Uterus (tissue), 4 donors: Measurements from ENCODE around the gene AMPD2. TPM values are rescaled to one million over a fixed set of nuclear protein-coding genes. Genes with fewer than 3 reads are reported as not detected.

ENCODE experiments used
- DNase-seq, 2 donors: peaks; one replicate each; pipeline ENCODE4 v3.0.0-alpha.2; 2019 to 2020
- H3K27ac ChIP-seq, 2 donors: fragments of 200-600 bp; sonication (generic); 1 replicate in 1 of 2; 2 replicates in 1 of 2; pipeline ENCODE4 v1.5.1; 2016 to 2018
- H3K27me3 ChIP-seq, 2 donors: fragments of 200-600 bp; sonication (generic); one replicate each; pipeline ENCODE4 v1.5.1; 2018 to 2019; ENCODE audit warnings: control low read depth in 1 of 2
- H3K36me3 ChIP-seq, 2 donors: fragments of 200-600 bp; sonication (generic); one replicate each; pipeline ENCODE4 v1.5.1; 2019; ENCODE audit warnings: control low read depth in 1 of 2
- H3K4me1 ChIP-seq, 2 donors: fragments of 200-600 bp; sonication (generic); one replicate each; pipeline ENCODE4 v1.5.1; 2018 to 2019; ENCODE audit warnings: control low read depth in 1 of 2
- H3K4me3 ChIP-seq, 2 donors: fragments of 200-600 bp; sonication (generic); 1 replicate in 1 of 2; 2 replicates in 1 of 2; pipeline ENCODE4 v1.5.1; 2018 to 2019; ENCODE audit warnings: mild to moderate bottlenecking in 1 of 2
- H3K9me3 ChIP-seq, 2 donors: fragments of 200-600 bp; sonication (generic); one replicate each; pipeline ENCODE4 v1.5.1; 2019; ENCODE audit warnings: control low read depth in 1 of 2
- CTCF ChIP-seq, 4 experiments: fragments of 200-600 bp in 2 of 4; fragments of 450-650 bp in 2 of 4; sonication (generic) in 2 of 4; IDR thresholded peaks; one replicate each; pipeline ENCODE4 v1.5.1; 2016 to 2019; ENCODE audit warnings: antibody characterized with exemption in 4 of 4, mild to moderate bottlenecking in 2 of 4, moderate library complexity in 1 of 4
- POLR2A ChIP-seq, 2 donors: fragments of 450-650 bp; IDR thresholded peaks; one replicate each; pipeline ENCODE4 v1.6.1; 2016; ENCODE audit warnings: antibody characterized with exemption in 2 of 2, mild to moderate bottlenecking in 1 of 2, moderate library complexity in 1 of 2
- intact Hi-C: fragments of 100-400 bp; cut with DNase I; formaldehyde crosslinking; loops from one replicate; pipeline ENCODE4 v1.15.1; 2023; ENCODE audit warnings: low total_unique reads
- total RNA-seq, 4 donors: library from RNA; depleted of rRNA in 3 of 4; stranded (reverse); fragments of >200 nt in 3 of 4; gene quantifications; one replicate each; pipeline versions ENCODE4 v1.1.0 to v1.2.4, GENCODE V29; 2014 to 2023
- donor health status: DM: yes; HTN: yes; CAD: no.

AMPD2 gene
- total RNA-seq, 4 donors from 2014 or later = 30.9 to 91.2 (median 73.2) TPM

GRCh38 chr1:109620841-109621286 lies 1.2 kb downstream of the AMPD2 start:
- Histone ChIP-seq H3K4me3 (peak overlapping the region; percentile 49 to 66), H3K27ac (peak overlapping the region; percentile 84 to 87), H3K36me3 (no peaks in the 10 kb centered on the region), H3K27me3 (no peaks in the 10 kb centered on the region), H3K9me3 (no peaks in the 10 kb centered on the region), H3K4me1 (peaks cover 0 to 4% of the 10 kb centered on the region in 2 donors)
- peak; percentile 90 to 91 for DNase-seq
- intact Hi-C loops = no loop called here
- no peak for TF ChIP-seq CTCF (IDR thresholded peaks at IDR 0.05)
- TF ChIP-seq POLR2A (IDR thresholded peaks at IDR 0.05) = no peak

GRCh38 chr1:109621379-109622136 lies 1.9 kb downstream of the AMPD2 start:
- DNase-seq = peak in 1 of 2 donors; percentile 17
- no peaks in the 10 kb centered on the region for H3K9me3 ChIP-seq
- H3K4me3 ChIP-seq = peak overlapping the region; percentile 49 to 66
- H3K27ac ChIP-seq = peak overlapping the region; percentile 84 to 87
- intact Hi-C loops = no loop called here
- no peaks in the 10 kb centered on the region for H3K27me3 ChIP-seq
- peaks cover 0 to 4% of the 10 kb centered on the region in 2 donors for H3K4me1 ChIP-seq
- H3K36me3 ChIP-seq = no peaks in the 10 kb centered on the region
- no peak for TF ChIP-seq POLR2A (IDR thresholded peaks at IDR 0.05)
- no peak for TF ChIP-seq CTCF (IDR thresholded peaks at IDR 0.05)

- peaks cover 0 to 4% of the 10 kb centered on the region in 2 donors for H3K4me1 ChIP-seq
- no peaks in the 10 kb centered on the region for H3K27me3 ChIP-seq
- H3K27ac ChIP-seq = no peak overlapping the region
- DNase-seq = no peak
- H3K36me3 ChIP-seq = no peaks in the 10 kb centered on the region
- no peak for TF ChIP-seq POLR2A (IDR thresholded peaks at IDR 0.05)
- no peak for TF ChIP-seq CTCF (IDR thresholded peaks at IDR 0.05)
- H3K9me3 ChIP-seq = no peaks in the 10 kb centered on the region
- intact Hi-C loops = no loop called here
- no peak overlapping the region for H3K4me3 ChIP-seq
Measured at GRCh38 chr1:109622137-109622892, 2.7 kb downstream of the AMPD2 start.

GRCh38 chr1:109622895-109623294 lies 3.3 kb downstream of the AMPD2 start:
- no peak overlapping the region for H3K27ac ChIP-seq
- no peaks in the 10 kb centered on the region for H3K36me3 ChIP-seq
- intact Hi-C loops = no loop called here
- H3K9me3 ChIP-seq = no peaks in the 10 kb centered on the region
- H3K4me3 ChIP-seq = no peak overlapping the region
- H3K4me1 ChIP-seq = peaks cover 0 to 4% of the 10 kb centered on the region in 2 donors
- TF ChIP-seq POLR2A (IDR thresholded peaks at IDR 0.05) = no peak
- DNase-seq = no peak
- no peaks in the 10 kb centered on the region for H3K27me3 ChIP-seq

- Histone ChIP-seq H3K27me3 (no peaks in the 10 kb centered on the region), H3K36me3 (no peaks in the 10 kb centered on the region), H3K4me3 (no peak overlapping the region), H3K27ac (peak overlapping the region in 1 of 2 donors; percentile 31), H3K9me3 (no peaks in the 10 kb centered on the region), H3K4me1 (peaks cover 0 to 4% of the 10 kb centered on the region in 2 donors)
- TF ChIP-seq POLR2A (IDR thresholded peaks at IDR 0.05) (no peak), CTCF (IDR thresholded peaks at IDR 0.05) (no peak)
- intact Hi-C loops = no loop called here
- DNase-seq = peak in 1 of 2 donors; percentile 31
Measured at GRCh38 chr1:109623601-109624161, 4.0 kb downstream of the AMPD2 start.
